HepG2 (cell line): Measurements from ENCODE around the gene NYNRIN. TPM values are rescaled to one million over a fixed set of nuclear protein-coding genes. Genes with fewer than 3 reads are reported as not detected.

ENCODE experiments used
- ARNT ChIP-seq: fragments of 450-650 bp; IDR thresholded peaks from 2 replicates; pipeline ENCODE4 v1.6.1; 2017
- ASH2L ChIP-seq: fragments of 300-600, 200-600 bp; sonication (generic); IDR thresholded peaks from 2 replicates; pipeline ENCODE4 v1.7.0; 2017; ENCODE audit warnings: low read depth, mild to moderate bottlenecking, moderate library complexity, mixed read lengths, low read length; ENCODE audit not compliant: insufficient read length
- CHD4 ChIP-seq: fragments of 200-600 bp; sonication (generic); IDR thresholded peaks from 2 replicates; pipeline ENCODE4 v1.7.0; 2017; ENCODE audit warnings: mild to moderate bottlenecking, low read length, borderline replicate concordance
- HNF4A ChIP-seq: sonication (generic); formaldehyde crosslinking; IDR thresholded peaks from 2 replicates; pipeline ENCODE4 v1.4.0; 2020; ENCODE audit warnings: missing genetic modification reagents
- JUN ChIP-seq: sonication (generic); formaldehyde crosslinking; IDR thresholded peaks from 2 replicates; pipeline ENCODE4 v1.4.0; 2020; ENCODE audit warnings: mild to moderate bottlenecking, missing genetic modification reagents
- KMT2B ChIP-seq: IDR thresholded peaks from 2 replicates; pipeline ENCODE4 v1.6.1; 2016; ENCODE audit warnings: missing genetic modification reagents, missing compliant biosample characterization
- NR3C1 ChIP-seq: sonication (generic); formaldehyde crosslinking; IDR thresholded peaks from 2 replicates; pipeline ENCODE4 v1.4.0; 2020; ENCODE audit warnings: missing genetic modification reagents
- POLR2A ChIP-seq, 2 experiments: IDR thresholded peaks; 2 replicates each; pipeline ENCODE4 v1.6.1; 2011; ENCODE audit warnings: low read depth in 2 of 2, low read length in 2 of 2, mild to moderate bottlenecking in 1 of 2, moderate library complexity in 1 of 2; ENCODE audit not compliant: insufficient read depth in 1 of 2
- PRDM15 ChIP-seq: sonication (generic); formaldehyde crosslinking; IDR thresholded peaks from 2 replicates; pipeline ENCODE4 v1.4.0; 2020; ENCODE audit warnings: missing genetic modification reagents
- RBFOX2 ChIP-seq: fragments of 200-400 bp; formaldehyde crosslinking; IDR thresholded peaks from 2 replicates; pipeline ENCODE4 v1.6.1; 2017; ENCODE audit warnings: low read depth, mild to moderate bottlenecking, low read length
- RXRB ChIP-seq: IDR thresholded peaks from 2 replicates; pipeline ENCODE4 v1.6.1; 2016; ENCODE audit warnings: borderline replicate concordance, missing genetic modification reagents, missing compliant biosample characterization
- SIN3A ChIP-seq: IDR thresholded peaks from 2 replicates; pipeline ENCODE4 v1.6.1; 2011; ENCODE audit warnings: low read depth, mild to moderate bottlenecking, control low read depth, low read length, borderline replicate concordance
- SOX5 ChIP-seq: IDR thresholded peaks from 2 replicates; pipeline ENCODE4 v1.6.1; 2016; ENCODE audit warnings: borderline replicate concordance
- SP2 ChIP-seq: sonication (generic); formaldehyde crosslinking; IDR thresholded peaks from 2 replicates; pipeline ENCODE4 v1.5.1; 2020; ENCODE audit warnings: mild to moderate bottlenecking, missing genetic modification reagents
- THAP9 ChIP-seq: sonication (generic); formaldehyde crosslinking; IDR thresholded peaks from 2 replicates; pipeline ENCODE4; 2020; ENCODE audit warnings: missing genetic modification reagents, mild to moderate bottlenecking, borderline replicate concordance
- ZNF441 ChIP-seq: sonication (generic); formaldehyde crosslinking; IDR thresholded peaks from 2 replicates; pipeline ENCODE4 v1.7.0; 2021; ENCODE audit warnings: missing genetic modification reagents, borderline replicate concordance
- ZNF607 ChIP-seq: sonication (generic); formaldehyde crosslinking; IDR thresholded peaks from 2 replicates; pipeline ENCODE4 v1.5.1; 2020; ENCODE audit warnings: missing genetic modification reagents, mild to moderate bottlenecking, borderline replicate concordance
- polyA plus RNA-seq, 8 experiments: library from polyadenylated mRNA; depleted of rRNA in 3 of 8; stranded (reverse) in 7 of 8; unstranded in 1 of 8; fragments of >200 nt; fragmentation: Illumina TruSeq in 4 of 8; extraction: Trizol in 4 of 8; gene quantifications; 2 replicates each; pipeline versions ENCODE4 v1.2.1 to v1.2.3, GENCODE V29; 2011 to 2016; ENCODE audit warnings: low read depth in 4 of 8, missing spikeins in 1 of 8, mixed read lengths in 1 of 8; ENCODE audit not compliant: insufficient read depth in 1 of 8
- total RNA-seq, 5 experiments: library from RNA; depleted of rRNA; stranded (reverse); fragments of >200 nt; fragmentation: Illumina TruSeq; extraction: Trizol; gene quantifications; 2 replicates each; pipeline ENCODE4 v1.2.3, GENCODE V29; 2016; ENCODE audit warnings: low read depth in 1 of 5
- TF ChIP-seq, protein P1 (sequence below), 2 experiments: fragments of 450-650 bp in 1 of 2; sonication (generic) in 1 of 2; formaldehyde crosslinking; IDR thresholded peaks; 2 replicates each; pipeline versions ENCODE4 v1.5.0 to v1.8.0; 2020 to 2022; ENCODE audit warnings: mild to moderate bottlenecking in 1 of 2, missing genetic modification reagents in 1 of 2

NYNRIN gene
- total and polyA plus RNA-seq, 2 of the 13 experiments (the other 11 are each of a cell fraction or from before 2014, with no cell fraction given): 0.63 to 1.1 TPM

- peak; percentile 83 for TF ChIP-seq THAP9
- peak; percentile 86 for TF ChIP-seq ASH2L
- no peak for TF ChIP-seq ARNT
- TF ChIP-seq, protein P1, sequence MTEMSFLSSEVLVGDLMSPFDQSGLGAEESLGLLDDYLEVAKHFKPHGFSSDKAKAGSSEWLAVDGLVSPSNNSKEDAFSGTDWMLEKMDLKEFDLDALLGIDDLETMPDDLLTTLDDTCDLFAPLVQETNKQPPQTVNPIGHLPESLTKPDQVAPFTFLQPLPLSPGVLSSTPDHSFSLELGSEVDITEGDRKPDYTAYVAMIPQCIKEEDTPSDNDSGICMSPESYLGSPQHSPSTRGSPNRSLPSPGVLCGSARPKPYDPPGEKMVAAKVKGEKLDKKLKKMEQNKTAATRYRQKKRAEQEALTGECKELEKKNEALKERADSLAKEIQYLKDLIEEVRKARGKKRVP (CRISPR knock-in tag; IDR thresholded peaks at IDR 0.05): no peak; a peak in 1 of 4 replicates
- TF ChIP-seq RXRB: peak; percentile 67; the same call in 1 of the 2 replicates
- peak; percentile 67; the same call in 1 of the 2 replicates for TF ChIP-seq SIN3A
- peak; percentile 47; the same call in 1 of the 2 replicates for TF ChIP-seq SOX5 (CRISPR knock-in tag)
- no peak for TF ChIP-seq CHD4
- no peak for TF ChIP-seq ZNF607
- TF ChIP-seq PRDM15 (CRISPR knock-in tag): peak; percentile 41; the same call in 1 of the 2 replicates
- no peak; the same call in 1 of the 2 replicates for TF ChIP-seq JUN (CRISPR knock-in tag)
- peak in 1 of 2 experiments; percentile 96; a peak in 2 of 4 replicates for TF ChIP-seq POLR2A (IDR thresholded peaks at IDR 0.05; ENCODE audit: insufficient read depth in 1 of 2, low read depth in 2 of 2, low read length in 2 of 2)
- TF ChIP-seq SP2 (CRISPR knock-in tag): no peak
- 0 out of 2 replicates have a peak, but pooled peaks have one; percentile 43 for TF ChIP-seq KMT2B (CRISPR knock-in tag)
- TF ChIP-seq RBFOX2: peak; percentile 100
- peak; percentile 93; the same call in 1 of the 2 replicates for TF ChIP-seq NR3C1
- peak; percentile 93 for TF ChIP-seq ZNF441 (CRISPR knock-in tag)
- no peak for TF ChIP-seq HNF4A (CRISPR knock-in tag)
Measured at GRCh38 chr14:24429395-24430142, 30.8 kb downstream of the NYNRIN start, which contains the start of the genes CBLN3 and KHNYN (continued).
